NCI-H748 treated with DMSO at 0.1 percent for 48 hours (cell line): ENCODE results near the gene SYT17.

Experiments
- DNase-seq: peaks from one replicate; lab custom pipeline; 2025; lab: John Stamatoyannopoulos, UW

Gene SYT17

DNA sequence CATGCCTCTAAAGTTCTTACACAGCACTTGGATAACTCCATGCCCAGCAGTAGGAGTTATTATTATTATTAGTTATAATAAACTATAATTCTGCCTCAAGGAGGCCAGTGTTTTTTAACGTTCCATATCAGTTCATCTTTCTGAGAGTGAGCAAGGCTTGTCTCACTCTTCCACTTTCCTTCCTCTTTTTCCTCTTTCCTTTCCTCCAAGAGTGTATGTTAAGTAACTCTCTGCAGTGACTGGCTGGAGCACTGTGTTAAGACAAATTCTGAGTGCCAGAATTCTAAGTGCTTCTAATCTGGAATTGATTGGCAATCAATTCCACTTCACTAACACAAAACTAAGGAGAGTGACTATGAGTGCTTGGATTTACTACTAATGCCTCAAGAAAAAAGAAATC lies 133.9 kb downstream of the SYT17 start:
- DNase-seq = no peak

DNA sequence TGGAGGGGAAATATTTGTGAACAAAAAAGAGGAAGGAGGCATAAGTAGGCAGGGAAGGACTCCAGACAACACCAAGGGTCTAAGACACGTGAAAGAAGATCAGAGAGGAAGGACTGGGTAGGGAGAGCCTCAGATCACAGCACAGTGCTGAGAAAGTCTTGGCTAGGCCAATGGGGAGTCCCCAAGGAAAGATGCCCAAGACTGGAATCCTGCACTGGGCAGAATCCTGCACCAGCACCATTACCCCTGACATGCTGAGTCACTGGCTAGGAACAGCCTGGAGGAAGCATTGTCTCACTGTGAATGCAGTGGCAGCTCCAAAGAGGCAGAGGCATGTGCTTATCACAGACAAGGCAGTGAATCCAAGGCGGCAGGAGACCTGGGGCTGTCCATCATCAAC lies 136.7 kb downstream of the SYT17 start:
- DNase-seq = no peak

DNA sequence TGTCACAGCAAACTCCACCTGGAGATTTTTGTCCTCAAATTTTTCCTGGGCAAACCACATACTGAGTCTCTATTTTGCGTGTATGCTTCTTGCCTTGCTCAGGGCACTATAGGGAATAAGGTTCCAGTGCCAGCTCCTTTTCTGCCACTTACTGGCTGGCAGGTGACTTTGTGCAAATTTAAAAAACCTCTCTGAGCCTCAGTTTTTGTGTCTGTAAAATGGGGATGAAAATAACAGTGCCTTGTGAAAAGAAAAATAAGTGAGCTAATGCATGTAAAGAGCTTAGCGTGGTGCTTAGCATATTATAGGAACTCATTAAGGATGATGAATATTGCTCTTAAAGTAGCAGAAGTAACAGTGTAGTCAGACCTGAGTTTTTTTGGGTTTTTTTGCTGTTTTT lies 137.4 kb downstream of the SYT17 start:
- no peak for DNase-seq

DNA sequence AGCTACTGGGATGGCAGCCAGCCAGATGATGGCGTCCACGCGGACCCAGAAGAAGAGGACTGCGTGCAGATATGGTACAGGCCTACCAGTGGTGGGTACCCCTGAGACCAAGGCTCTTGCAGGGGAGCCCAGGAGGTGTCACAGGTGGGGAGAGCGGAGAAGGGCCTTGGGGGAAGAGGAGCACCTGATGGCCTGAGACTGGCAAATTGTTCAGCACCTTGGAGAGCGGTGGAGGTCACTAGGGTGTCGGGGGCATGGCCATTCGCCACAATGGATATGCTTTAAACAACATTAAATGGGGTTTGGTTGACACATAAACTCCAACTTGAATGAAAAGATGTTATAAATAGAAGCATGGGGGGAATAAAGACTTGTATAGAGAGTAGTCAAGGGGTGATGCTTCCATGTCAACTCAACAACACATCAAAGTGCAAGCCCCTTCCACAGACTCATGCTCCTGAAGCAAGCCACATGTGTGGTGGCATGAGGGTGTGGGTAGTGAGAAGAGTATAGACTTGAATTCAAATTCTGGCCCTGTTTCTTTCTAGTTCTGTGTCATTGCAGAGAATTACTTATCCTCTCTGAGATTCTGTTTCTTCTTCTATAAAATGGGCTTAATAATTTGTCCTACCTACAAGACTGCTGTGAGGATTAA lies 139.7 kb downstream of the SYT17 start:
- DNase-seq = no peak

GRCh38 chr16:19308392-19308791 lies 140.4 kb downstream of the SYT17 start:
- DNase-seq = no peak

DNA sequence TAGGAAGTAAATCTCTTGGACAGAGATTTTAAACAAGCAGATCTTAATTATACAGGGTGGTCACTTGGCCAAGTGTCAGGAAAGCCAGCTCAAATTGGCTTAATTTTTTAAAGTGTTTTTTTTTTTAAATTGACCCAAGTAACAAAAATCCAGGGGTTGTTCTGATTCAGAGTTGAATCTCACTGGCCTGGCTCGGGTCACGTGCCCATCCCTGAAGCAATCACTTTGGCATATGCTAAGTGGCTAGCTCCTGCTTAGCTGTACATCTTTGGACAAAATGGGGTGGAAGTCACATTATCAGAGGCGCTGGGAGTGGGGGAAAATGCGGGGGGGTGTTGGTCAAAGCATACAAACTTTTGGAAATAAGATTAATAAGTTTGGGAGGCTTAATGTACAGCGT lies 141.1 kb downstream of the SYT17 start:
- DNase-seq = no peak

DNA sequence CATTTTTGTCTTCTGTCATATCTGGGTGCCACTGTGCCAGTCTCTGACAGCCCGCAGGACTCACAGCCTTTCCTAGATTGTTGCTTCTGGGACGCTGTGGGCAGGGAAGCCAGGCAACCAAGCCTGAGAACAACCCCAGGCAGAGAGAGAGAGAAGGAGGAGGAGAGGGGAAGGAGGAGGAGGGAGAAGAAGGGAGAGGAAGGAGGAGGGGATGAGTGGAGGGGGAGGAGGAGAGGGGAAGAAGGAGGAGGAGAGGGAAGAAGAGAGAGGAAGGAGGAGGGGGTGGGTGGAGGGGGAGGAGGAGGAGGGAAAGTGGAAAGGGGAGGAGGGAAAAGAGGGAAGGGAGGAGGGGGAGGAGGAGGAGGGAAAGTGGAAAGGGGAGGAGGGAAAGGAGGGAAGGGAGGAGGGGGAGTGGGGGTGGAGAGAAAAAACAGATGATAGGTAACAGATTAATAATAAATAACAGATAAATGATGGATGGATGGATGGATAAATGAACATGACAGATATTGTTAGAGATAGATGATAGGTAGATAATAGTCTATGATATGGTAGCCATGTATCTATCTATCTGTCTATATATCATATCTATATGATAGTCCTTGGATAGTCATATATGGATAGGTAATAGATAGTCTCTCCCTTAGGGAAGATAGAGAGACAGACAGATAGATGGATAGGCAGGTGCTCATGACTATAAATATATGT lies 146.8 kb downstream of the SYT17 start:
- DNase-seq = no peak

DNA sequence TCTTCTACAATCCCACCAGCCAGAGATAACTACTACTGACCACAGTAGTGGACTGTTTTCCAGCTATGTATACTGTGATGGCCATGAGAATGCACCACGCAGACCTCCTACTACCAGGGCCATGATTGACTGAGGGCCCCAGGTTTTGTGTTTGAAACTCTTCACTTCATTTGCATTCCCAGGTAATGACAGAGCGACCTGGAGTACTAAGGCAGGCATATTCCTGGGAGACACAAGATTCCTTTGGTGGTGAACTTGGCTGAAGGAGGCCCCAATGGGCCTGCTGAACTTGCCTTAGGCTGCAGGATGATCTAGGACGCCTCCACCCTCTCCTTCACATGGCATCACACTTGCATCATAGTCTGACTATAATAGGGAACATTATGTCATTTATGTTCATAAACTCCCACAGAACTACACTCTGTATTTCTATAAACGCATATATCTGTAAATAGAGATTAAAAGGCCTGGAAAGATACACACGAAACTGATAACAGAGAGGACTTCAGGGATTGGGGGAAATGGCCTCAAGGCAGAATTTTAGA lies 147.9 kb downstream of the SYT17 start:
- DNase-seq = no peak

- no peak for DNase-seq
Observed at GRCh38 chr16:19316846-19317245, 148.8 kb downstream of the SYT17 start.
